IPS-18a (cell line): Measurements from ENCODE around the gene ZNF831.

Experiments
- H3K27ac ChIP-seq: one replicate; pipeline ENCODE4 v1.5.1; 2013; ENCODE audit warnings: low read length
- H3K27me3 ChIP-seq: one replicate; pipeline ENCODE4 v1.6.1; 2013; ENCODE audit warnings: mild to moderate bottlenecking, low read length; ENCODE audit not compliant: control insufficient read depth, insufficient read depth
- H3K36me3 ChIP-seq: one replicate; pipeline ENCODE4 v1.6.1; 2013; ENCODE audit warnings: low read depth, low read length; ENCODE audit not compliant: control insufficient read depth
- H3K4me1 ChIP-seq: one replicate; pipeline ENCODE4 v1.6.1; 2013; ENCODE audit warnings: low read depth, low read length; ENCODE audit not compliant: control insufficient read depth
- H3K4me3 ChIP-seq: one replicate; pipeline ENCODE4 v1.5.1; 2013; ENCODE audit warnings: low read length
- H3K9ac ChIP-seq: one replicate; pipeline ENCODE4 v1.6.1; 2013; ENCODE audit warnings: mild to moderate bottlenecking, low read length, moderate library complexity
- H3K9me3 ChIP-seq: one replicate; pipeline ENCODE4 v1.6.1; 2013; ENCODE audit warnings: low read depth, low read length; ENCODE audit not compliant: control insufficient read depth

Gene ZNF831

GRCh38 chr20:59175861-59176260, 12.2 kb downstream of the ZNF831 start:
- no peaks in the 10 kb centered on the region for H3K27me3 ChIP-seq
- H3K9me3 ChIP-seq = no peaks in the 10 kb centered on the region
- H3K36me3 ChIP-seq = no peaks in the 10 kb centered on the region
- H3K4me1 ChIP-seq = no peaks in the 10 kb centered on the region
- no peak overlapping the region for H3K4me3 ChIP-seq
- H3K27ac ChIP-seq = no peak overlapping the region
- H3K9ac ChIP-seq = no peak overlapping the region

- Histone ChIP-seq H3K9me3 (no peaks in the 10 kb centered on the region), H3K27ac (no peak overlapping the region), H3K36me3 (no peaks in the 10 kb centered on the region), H3K4me1 (no peaks in the 10 kb centered on the region), H3K9ac (no peak overlapping the region), H3K27me3 (no peaks in the 10 kb centered on the region), H3K4me3 (no peak overlapping the region)
These were observed 13.2 kb downstream of the ZNF831 start for GRCh38 chr20:59176812-59177211.

- Histone ChIP-seq H3K9me3 (no peaks in the 10 kb centered on the region), H3K27ac (no peak overlapping the region), H3K27me3 (no peaks in the 10 kb centered on the region), H3K4me3 (no peak overlapping the region), H3K9ac (no peak overlapping the region), H3K4me1 (no peaks in the 10 kb centered on the region), H3K36me3 (no peaks in the 10 kb centered on the region)
These were observed 13.9 kb downstream of the ZNF831 start for GRCh38 chr20:59177266-59178250.

- no peaks in the 10 kb centered on the region for H3K27me3 ChIP-seq
- no peak overlapping the region for H3K4me3 ChIP-seq
- H3K9ac ChIP-seq = no peak overlapping the region
- H3K9me3 ChIP-seq = no peaks in the 10 kb centered on the region
- no peaks in the 10 kb centered on the region for H3K4me1 ChIP-seq
- no peaks in the 10 kb centered on the region for H3K36me3 ChIP-seq
- H3K27ac ChIP-seq = no peak overlapping the region
These were observed 15.5 kb downstream of the ZNF831 start for GRCh38 chr20:59178983-59179595.

GRCh38 chr20:59179988-59180387, 16.4 kb downstream of the ZNF831 start:
- no peak overlapping the region for H3K27ac ChIP-seq
- H3K4me3 ChIP-seq = no peak overlapping the region
- no peaks in the 10 kb centered on the region for H3K27me3 ChIP-seq
- no peaks in the 10 kb centered on the region for H3K36me3 ChIP-seq
- H3K9me3 ChIP-seq = no peaks in the 10 kb centered on the region
- no peaks in the 10 kb centered on the region for H3K4me1 ChIP-seq
- no peak overlapping the region for H3K9ac ChIP-seq

- H3K4me3 ChIP-seq = no peak overlapping the region
- no peaks in the 10 kb centered on the region for H3K27me3 ChIP-seq
- H3K36me3 ChIP-seq = no peaks in the 10 kb centered on the region
- H3K9me3 ChIP-seq = no peaks in the 10 kb centered on the region
- no peaks in the 10 kb centered on the region for H3K4me1 ChIP-seq
- no peak overlapping the region for H3K9ac ChIP-seq
- H3K27ac ChIP-seq = no peak overlapping the region
These were observed 18.3 kb downstream of the ZNF831 start for GRCh38 chr20:59181936-59182335.

- H3K27ac ChIP-seq = no peak overlapping the region
- no peak overlapping the region for H3K9ac ChIP-seq
- H3K27me3 ChIP-seq = no peaks in the 10 kb centered on the region
- H3K36me3 ChIP-seq = no peaks in the 10 kb centered on the region
- H3K9me3 ChIP-seq = no peaks in the 10 kb centered on the region
- no peaks in the 10 kb centered on the region for H3K4me1 ChIP-seq
- H3K4me3 ChIP-seq = no peak overlapping the region
These were observed 18.9 kb downstream of the ZNF831 start for GRCh38 chr20:59182401-59183044.

- no peaks in the 10 kb centered on the region for H3K9me3 ChIP-seq
- no peaks in the 10 kb centered on the region for H3K4me1 ChIP-seq
- H3K9ac ChIP-seq = no peak overlapping the region
- no peak overlapping the region for H3K4me3 ChIP-seq
- no peaks in the 10 kb centered on the region for H3K36me3 ChIP-seq
- H3K27me3 ChIP-seq = no peaks in the 10 kb centered on the region
- H3K27ac ChIP-seq = no peak overlapping the region
These were observed 20.1 kb downstream of the ZNF831 start for GRCh38 chr20:59183751-59184150.

GRCh38 chr20:59184880-59185447, 21.3 kb downstream of the ZNF831 start:
- no peaks in the 10 kb centered on the region for H3K27me3 ChIP-seq

GRCh38 chr20:59185809-59186208, 22.2 kb downstream of the ZNF831 start:
- H3K27me3 ChIP-seq = no peaks in the 10 kb centered on the region
- no peaks in the 10 kb centered on the region for H3K36me3 ChIP-seq
- H3K4me1 ChIP-seq = no peaks in the 10 kb centered on the region
- no peak overlapping the region for H3K4me3 ChIP-seq
- no peaks in the 10 kb centered on the region for H3K9me3 ChIP-seq
- no peak overlapping the region for H3K9ac ChIP-seq
- H3K27ac ChIP-seq = no peak overlapping the region

More at GRCh38 chr20:59184880-59185447, 21.3 kb downstream of the ZNF831 start:
- no peak overlapping the region for H3K9ac ChIP-seq
- H3K27ac ChIP-seq = no peak overlapping the region
- no peaks in the 10 kb centered on the region for H3K9me3 ChIP-seq
- no peaks in the 10 kb centered on the region for H3K4me1 ChIP-seq
- no peak overlapping the region for H3K4me3 ChIP-seq
- no peaks in the 10 kb centered on the region for H3K36me3 ChIP-seq

- H3K36me3 ChIP-seq = no peaks in the 10 kb centered on the region
- H3K4me3 ChIP-seq = no peak overlapping the region
- no peak overlapping the region for H3K9ac ChIP-seq
- no peaks in the 10 kb centered on the region for H3K9me3 ChIP-seq
- no peaks in the 10 kb centered on the region for H3K4me1 ChIP-seq
- H3K27ac ChIP-seq = no peak overlapping the region
- no peaks in the 10 kb centered on the region for H3K27me3 ChIP-seq
These were observed 26.8 kb downstream of the ZNF831 start for GRCh38 chr20:59190466-59190865.
